H1 (cell line): ENCODE results near the gene NOSIP. TPM values are rescaled to one million over a fixed set of nuclear protein-coding genes. Genes with fewer than 3 reads are reported as not detected.

Source experiments
- CTCF ChIA-PET: fragments of 300-600 bp; sonication (Branson Sonifier 250); formaldehyde crosslinking; loops from one replicate; lab custom pipeline; 2021; ENCODE audit not compliant: partially characterized antibody; lab: Charles Lee
- POLR2A ChIA-PET: fragments of 300-600 bp; sonication (Branson Sonifier 250); formaldehyde crosslinking; loops from one replicate; lab custom pipeline; 2021; ENCODE audit warnings: inconsistent platforms; ENCODE audit not compliant: partially characterized antibody; lab: Charles Lee
- DNase-seq, 2 experiments: peaks; one replicate each; pipeline versions ENCODE4 v3.0.0 to v3.0.0-alpha.2; 2010 to 2022; ENCODE audit warnings: low spot score in 2 of 2, low read depth in 1 of 2, mixed read lengths in 1 of 2
- FAIRE-seq: peaks from 2 replicates; lab custom pipeline; 2011; peaks lifted over from hg19 to GRCh38; lab: Jason Lieb, UNC
- H2AFZ ChIP-seq: 2 replicates; pipeline ENCODE4 v1.8.1; 2012; ENCODE audit warnings: low read length, inconsistent platforms
- H2AK5ac ChIP-seq: 2 replicates; pipeline ENCODE4 v1.6.1; 2013; ENCODE audit warnings: low read depth, low read length
- H2BK120ac ChIP-seq: replicated peaks from 2 replicates; pipeline ENCODE3; 2013; ENCODE audit warnings: low read depth, low read length, inconsistent platforms
- H2BK12ac ChIP-seq: 2 replicates; pipeline ENCODE4 v1.6.1; 2013; ENCODE audit warnings: low read depth, low read length
- H2BK15ac ChIP-seq: 2 replicates; pipeline ENCODE4 v1.6.1; 2013; ENCODE audit warnings: low read length
- H2BK20ac ChIP-seq: 2 replicates; pipeline ENCODE4 v1.6.1; 2013; ENCODE audit warnings: low read length
- H2BK5ac ChIP-seq: 2 replicates; pipeline ENCODE4 v1.6.1; 2013; ENCODE audit warnings: low read depth, low read length
- H3K14ac ChIP-seq: 2 replicates; pipeline ENCODE4 v1.6.1; 2013; ENCODE audit warnings: inconsistent platforms; ENCODE audit not compliant: insufficient read length
- H3K18ac ChIP-seq: 2 replicates; pipeline ENCODE4 v1.6.1; 2013; ENCODE audit warnings: low read length; ENCODE audit errors: extremely low read depth
- H3K23ac ChIP-seq: 2 replicates; pipeline ENCODE4 v1.6.1; 2013; ENCODE audit warnings: inconsistent platforms; ENCODE audit not compliant: insufficient read length
- H3K23me2 ChIP-seq: 2 replicates; pipeline ENCODE4 v1.6.1; 2013; ENCODE audit warnings: low read depth, low read length
- H3K27ac ChIP-seq: 2 replicates; pipeline ENCODE4 v1.6.1; 2011; ENCODE audit warnings: low read depth, low read length, inconsistent platforms
- H3K27me3 ChIP-seq, 4 experiments: replicated peaks in 1 of 4; 1 replicate in 1 of 4; 2 replicates in 3 of 4; pipeline versions ENCODE4 v1.6.1 to v1.8.1; 2011 to 2013; ENCODE audit warnings: low read length in 3 of 4, mild to moderate bottlenecking in 3 of 4, inconsistent platforms in 2 of 4, mixed read lengths in 2 of 4, moderate library complexity in 1 of 4; ENCODE audit not compliant: control insufficient read depth in 3 of 4, insufficient read depth in 3 of 4; ENCODE audit errors: extremely low read depth in 1 of 4
- H3K36me3 ChIP-seq, 4 experiments: 2 replicates each; pipeline versions ENCODE4 v1.6.1 to v1.8.1; 2011 to 2013; ENCODE audit warnings: mild to moderate bottlenecking in 4 of 4, low read length in 3 of 4, moderate library complexity in 2 of 4, control low read depth in 1 of 4, inconsistent platforms in 1 of 4; ENCODE audit not compliant: insufficient read depth in 4 of 4, control insufficient read depth in 2 of 4
- H3K4ac ChIP-seq: replicated peaks from 2 replicates; pipeline ENCODE3; 2013; ENCODE audit warnings: low read length, low read depth, mixed read lengths, inconsistent platforms; ENCODE audit not compliant: insufficient read length
- H3K4me1 ChIP-seq, 4 experiments: replicated peaks in 1 of 4; 1 replicate in 1 of 4; 2 replicates in 3 of 4; pipeline versions ENCODE4 v1.6.1 to v1.8.1; 2011 to 2013; ENCODE audit warnings: low read length in 3 of 4, inconsistent platforms in 2 of 4, mixed read lengths in 1 of 4; ENCODE audit not compliant: insufficient read depth in 4 of 4, control insufficient read depth in 3 of 4
- H3K4me2 ChIP-seq, 2 experiments: 2 replicates each; pipeline versions ENCODE4 v1.6.1 to v1.8.1; 2011 to 2013; ENCODE audit warnings: low read depth in 2 of 2, low read length in 2 of 2, control low read depth in 1 of 2, inconsistent platforms in 1 of 2, mild to moderate bottlenecking in 1 of 2; ENCODE audit not compliant: insufficient read depth in 1 of 2
- H3K4me3 ChIP-seq, 4 experiments: fragments of 200-600, 300-600 bp in 1 of 4; sonication (generic), shearing (Covaris generic), sonication (Bioruptor Twin) in 1 of 4; 2 replicates each; pipeline versions ENCODE4 v1.5.1 to v1.8.1; 2011 to 2016; ENCODE audit warnings: low read length in 4 of 4, low read depth in 3 of 4, control low read depth in 2 of 4, inconsistent platforms in 2 of 4, mild to moderate bottlenecking in 2 of 4, mixed read lengths in 1 of 4, moderate library complexity in 1 of 4; ENCODE audit not compliant: insufficient read depth in 2 of 4; ENCODE audit errors: extremely low read depth in 1 of 4
- H3K56ac ChIP-seq: replicated peaks from 2 replicates; pipeline ENCODE3; 2013; ENCODE audit warnings: low read depth, mild to moderate bottlenecking, mixed read lengths, low read length, inconsistent platforms; ENCODE audit not compliant: insufficient read length
- H3K79me1 ChIP-seq: 2 replicates; pipeline ENCODE4 v1.6.1; 2013; ENCODE audit warnings: low read depth, low read length, control low read depth
- H3K79me2 ChIP-seq, 2 experiments: 2 replicates each; pipeline versions ENCODE4 v1.6.1 to v1.8.1; 2012 to 2013; ENCODE audit warnings: low read length in 2 of 2, mild to moderate bottlenecking in 2 of 2, inconsistent platforms in 1 of 2; ENCODE audit not compliant: insufficient read depth in 2 of 2, control insufficient read depth in 1 of 2
- H3K9ac ChIP-seq, 4 experiments: replicated peaks in 1 of 4; 1 replicate in 1 of 4; 2 replicates in 3 of 4; pipeline versions ENCODE4 v1.6.1 to v1.8.1; 2011 to 2013; ENCODE audit warnings: low read depth in 3 of 4, low read length in 3 of 4, control low read depth in 2 of 4, mild to moderate bottlenecking in 2 of 4, moderate library complexity in 2 of 4, inconsistent platforms in 1 of 4; ENCODE audit errors: extremely low read depth in 1 of 4
- H3K9me3 ChIP-seq, 2 experiments: 2 replicates each; pipeline versions ENCODE4 v1.6.1 to v1.8.1; 2012 to 2013; ENCODE audit warnings: mild to moderate bottlenecking in 2 of 2, moderate library complexity in 2 of 2, control low read depth in 1 of 2, inconsistent platforms in 1 of 2, low read depth in 1 of 2, low read length in 1 of 2, mixed read lengths in 1 of 2; ENCODE audit not compliant: insufficient read depth in 2 of 2
- H4K20me1 ChIP-seq, 2 experiments: replicated peaks in 1 of 2; 2 replicates each; pipeline versions ENCODE3 to v1.8.1; 2011 to 2013; ENCODE audit warnings: inconsistent platforms in 2 of 2, low read length in 2 of 2, mild to moderate bottlenecking in 1 of 2; ENCODE audit not compliant: insufficient read depth in 2 of 2, control insufficient read depth in 1 of 2
- H4K5ac ChIP-seq: 2 replicates; pipeline ENCODE4 v1.6.1; 2013; ENCODE audit warnings: low read length, low read depth, mixed read lengths, inconsistent platforms; ENCODE audit not compliant: insufficient read length
- H4K8ac ChIP-seq: 2 replicates; pipeline ENCODE4 v1.8.0; 2013; ENCODE audit warnings: mild to moderate bottlenecking, moderate library complexity, low read length, inconsistent platforms; ENCODE audit not compliant: insufficient read depth; ENCODE audit errors: extremely low read depth
- H4K91ac ChIP-seq: replicated peaks from 2 replicates; pipeline ENCODE3; 2013; ENCODE audit warnings: low read length, mixed read lengths, inconsistent platforms; ENCODE audit not compliant: insufficient read length
- CEBPB ChIP-seq: IDR thresholded peaks from 2 replicates; pipeline ENCODE4 v1.6.1; 2012; ENCODE audit warnings: low read depth, low read length
- CHD1 ChIP-seq: IDR thresholded peaks from 2 replicates; pipeline ENCODE4 v1.6.1; 2012; ENCODE audit warnings: low read depth, low read length, improper control_type of control experiment
- GTF2F1 ChIP-seq: IDR thresholded peaks from 2 replicates; pipeline ENCODE4 v1.6.1; 2012; ENCODE audit warnings: low read depth, low read length, improper control_type of control experiment, borderline replicate concordance
- RXRA ChIP-seq: IDR thresholded peaks from 2 replicates; pipeline ENCODE4 v1.6.1; 2011; ENCODE audit warnings: low read depth, mild to moderate bottlenecking, low read length, moderate library complexity; ENCODE audit not compliant: insufficient read depth
- SIRT6 ChIP-seq: IDR thresholded peaks from one replicate; pipeline ENCODE4 v1.7.1; 2012; ENCODE audit warnings: low read length, inconsistent platforms
- TAF1 ChIP-seq: IDR thresholded peaks from 2 replicates; pipeline ENCODE4 v1.6.1; 2011; ENCODE audit warnings: mild to moderate bottlenecking, low read depth, low read length
- WGBS, 2 experiments: shearing (Covaris generic) in 1 of 2; methylation state at CpG; one replicate each; pipeline versions ENCODE4 v1.1.6 to v1.1.7; 2013 to 2015; ENCODE audit warnings: low lambda C conversion rate in 2 of 2, mixed read lengths in 2 of 2, inconsistent platforms in 1 of 2, low coverage in 1 of 2, missing lambda C conversion rate in 1 of 2; ENCODE audit not compliant: insufficient replicate concordance in 2 of 2, insufficient coverage in 1 of 2, insufficient read length in 1 of 2; ENCODE audit errors: extremely low coverage in 1 of 2, missing lambda C conversion rate in 1 of 2; 5-methylcytosine and 5-hydroxymethylcytosine counted together
- polyA plus RNA-seq, 7 experiments: library from polyadenylated mRNA; depleted of rRNA in 3 of 7; stranded (reverse) in 5 of 7; unstranded in 2 of 7; fragments of >200 nt in 5 of 7; fragments of 200-250 nt in 2 of 7; gene quantifications; 1 replicate in 5 of 7; 2 replicates in 1 of 7; 4 replicates in 1 of 7; pipeline versions ENCODE4 v1.2.1 to v1.2.3, GENCODE V29; 2011 to 2013; ENCODE audit warnings: missing spikeins in 2 of 7, mixed read lengths in 2 of 7
- total RNA-seq: library from RNA; stranded (reverse); fragmentation: NEBNext Ultra II Directional; extraction: Animal tissue kit (Norgen Biotek cat#: 25700); gene quantifications from 2 replicates; pipeline ENCODE4 v1.2.1, GENCODE V29; 2021

Gene NOSIP
- total and polyA plus RNA-seq, 2 of the 8 experiments (the other 6 are each of a cell fraction or from before 2014, with no cell fraction given) = 85.1 to 192 TPM

DNA sequence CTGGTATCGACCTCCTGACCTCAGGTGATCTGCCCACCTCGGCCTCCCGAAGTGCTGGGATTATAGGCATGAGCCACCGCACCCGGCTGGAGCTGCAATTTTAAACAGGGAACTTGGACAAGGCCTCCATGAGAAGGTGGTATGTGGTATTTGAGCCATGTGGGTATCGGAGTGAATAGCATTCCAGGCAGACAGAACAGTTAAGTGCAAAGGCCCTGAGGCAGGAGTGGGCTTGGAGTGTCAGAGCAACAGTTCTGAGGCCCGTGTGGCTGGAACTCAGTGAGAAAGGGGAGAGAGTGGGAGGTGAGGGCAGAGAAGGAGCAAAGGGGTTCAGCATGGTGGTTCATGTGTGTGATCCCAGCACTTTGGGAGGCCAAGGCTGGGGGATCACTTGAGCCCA, 49.6 kb downstream of the NOSIP start:
- no peak for TF ChIP-seq SIRT6
- TF ChIP-seq TAF1 = no peak
- TF ChIP-seq RXRA = no peak
- TF ChIP-seq GTF2F1 = no peak
- no peak for TF ChIP-seq CHD1
- no peak for TF ChIP-seq CEBPB
- H4K91ac ChIP-seq = no peak overlapping the region
- POLR2A ChIA-PET = interaction anchor here (0.7 to 1.5 kb wide), 2 partner anchors 16 to 25 kb away, joined by 4 to 5 read pairs; no protein-coding TSS in a partner anchor

More for the DNA sequence above, 49.6 kb downstream of the NOSIP start:
- Histone ChIP-seq H3K14ac (no peak overlapping the region), H3K4ac (no peak overlapping the region), H3K18ac (no peak overlapping the region), H2BK20ac (no peak overlapping the region), H3K79me2 (no peaks in the 10 kb centered on the region), H4K5ac (no peak overlapping the region), H3K4me1 (peaks cover 0 to 14% (median 3%) of the 10 kb centered on the region in 4 experiments; a peak in 5 of 7 replicates), H3K56ac (no peak overlapping the region), H2BK15ac (no peak overlapping the region), H3K9me3 (no peaks in the 10 kb centered on the region), H3K23me2 (peaks cover 13% of the 10 kb centered on the region; the same call in 1 of the 2 replicates), H3K23ac (no peak overlapping the region), H3K4me2 (no peak overlapping the region), H4K8ac (no peak overlapping the region), H2AFZ (no peak overlapping the region), H3K9ac (no peak overlapping the region), H2BK12ac (no peak overlapping the region), H4K20me1 (peaks cover 0 to 10% of the 10 kb centered on the region in 2 experiments), H2BK5ac (no peak overlapping the region), H2BK120ac (no peak overlapping the region), H3K27ac (no peak overlapping the region), H3K27me3 (no peaks in the 10 kb centered on the region; a peak in 1 of 7 replicates), H2AK5ac (no peak overlapping the region), H3K79me1 (no peaks in the 10 kb centered on the region), H3K36me3 (peaks cover 0 to 3% (median 0%) of the 10 kb centered on the region in 4 experiments; a peak in 2 of 8 replicates), H3K4me3 (no peak overlapping the region)
- CTCF ChIA-PET = interaction anchor here (0.7 to 1.5 kb wide), 2 partner anchors 27 to 28 kb away, joined by 3 to 14 read pairs; no protein-coding TSS in a partner anchor
- WGBS, 2 experiments = 92% methylated on average over 7 of the region's 7 CpGs; no CpG with 5 or more reads in 1 of the 2 experiments
- DNase-seq = no peak
- FAIRE-seq = no peak
